Choroid plexus epithelial cell (primary cell): ENCODE measurements around the gene LHX6.

Source experiments
- DNase-seq: peaks from one replicate; pipeline ENCODE4 v3.0.0-alpha.2; 2010; ENCODE audit warnings: low read depth
- H3K4me3 ChIP-seq: 2 replicates; pipeline ENCODE4 v1.5.1; 2011; ENCODE audit warnings: low read depth, mild to moderate bottlenecking, control low read depth, low read length, moderate library complexity
- TF ChIP-seq, protein P1 (sequence below): conservative IDR thresholded peaks from 2 replicates; pipeline ENCODE4 v1.5.1; 2011; ENCODE audit warnings: low read depth, mild to moderate bottlenecking, control low read depth, inconsistent platforms, low read length, moderate library complexity

Gene LHX6

DNA sequence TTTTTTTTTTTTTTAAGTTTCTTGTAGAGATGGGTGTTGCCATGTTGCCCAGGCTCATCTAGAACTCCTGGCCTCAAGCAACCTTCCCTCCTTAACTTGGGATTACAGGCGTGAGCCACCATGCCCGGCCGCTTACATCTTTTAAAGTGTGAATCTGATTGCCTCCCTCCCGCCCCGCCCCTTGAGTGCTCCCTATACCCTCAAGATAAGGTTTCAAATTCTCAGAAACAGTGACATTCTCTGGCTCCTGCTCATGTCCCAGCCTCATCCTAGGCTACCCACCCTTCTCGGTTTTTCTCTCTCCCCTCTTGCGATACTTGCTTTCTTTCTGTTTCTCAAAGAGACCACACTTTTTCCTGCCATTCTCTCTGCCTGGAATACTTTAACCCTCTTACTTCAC, 56.6 kb downstream of the LHX6 start:
- TF ChIP-seq, protein P1, sequence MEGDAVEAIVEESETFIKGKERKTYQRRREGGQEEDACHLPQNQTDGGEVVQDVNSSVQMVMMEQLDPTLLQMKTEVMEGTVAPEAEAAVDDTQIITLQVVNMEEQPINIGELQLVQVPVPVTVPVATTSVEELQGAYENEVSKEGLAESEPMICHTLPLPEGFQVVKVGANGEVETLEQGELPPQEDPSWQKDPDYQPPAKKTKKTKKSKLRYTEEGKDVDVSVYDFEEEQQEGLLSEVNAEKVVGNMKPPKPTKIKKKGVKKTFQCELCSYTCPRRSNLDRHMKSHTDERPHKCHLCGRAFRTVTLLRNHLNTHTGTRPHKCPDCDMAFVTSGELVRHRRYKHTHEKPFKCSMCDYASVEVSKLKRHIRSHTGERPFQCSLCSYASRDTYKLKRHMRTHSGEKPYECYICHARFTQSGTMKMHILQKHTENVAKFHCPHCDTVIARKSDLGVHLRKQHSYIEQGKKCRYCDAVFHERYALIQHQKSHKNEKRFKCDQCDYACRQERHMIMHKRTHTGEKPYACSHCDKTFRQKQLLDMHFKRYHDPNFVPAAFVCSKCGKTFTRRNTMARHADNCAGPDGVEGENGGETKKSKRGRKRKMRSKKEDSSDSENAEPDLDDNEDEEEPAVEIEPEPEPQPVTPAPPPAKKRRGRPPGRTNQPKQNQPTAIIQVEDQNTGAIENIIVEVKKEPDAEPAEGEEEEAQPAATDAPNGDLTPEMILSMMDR, result no peak
- no peak for DNase-seq
- H3K4me3 ChIP-seq, result no peak overlapping the region

DNA sequence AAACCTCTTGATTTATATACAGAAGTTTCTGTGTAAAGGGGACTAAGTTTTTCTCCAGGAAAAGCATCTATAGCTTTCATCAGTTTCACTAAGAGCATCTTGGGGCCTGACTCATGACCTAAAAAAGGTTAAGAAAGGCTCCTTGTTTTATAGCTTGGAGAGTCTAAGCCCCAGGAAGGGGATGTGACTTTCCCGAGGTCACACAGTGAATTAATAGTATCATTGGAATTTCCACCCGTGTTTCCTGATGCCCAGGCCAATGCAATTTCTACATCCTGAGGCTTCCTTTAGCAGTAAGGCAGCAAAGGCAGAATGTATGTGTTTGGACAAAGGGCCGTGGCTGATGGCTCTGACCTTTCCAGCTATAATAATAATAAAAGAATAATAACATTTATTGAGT, 60.4 kb downstream of the LHX6 start:
- TF ChIP-seq, protein P1, result no peak

GRCh38 chr9:122164286-122164685, 64.5 kb downstream of the LHX6 start:
- TF ChIP-seq, protein P1, result no peak
- DNase-seq, result no peak
- H3K4me3 ChIP-seq, result no peak overlapping the region

More for the DNA sequence above, 60.4 kb downstream of the LHX6 start:
- no peak overlapping the region for H3K4me3 ChIP-seq
- DNase-seq, result no peak

GRCh38 chr9:122162415-122162814, 66.3 kb downstream of the LHX6 start:
- DNase-seq, result no peak
- TF ChIP-seq, protein P1, result no peak

GRCh38 chr9:122159925-122160246, 68.9 kb downstream of the LHX6 start:
- H3K4me3 ChIP-seq, result peak overlapping the region; percentile 99
- no peak for DNase-seq
- TF ChIP-seq, protein P1, result no peak

More at GRCh38 chr9:122162415-122162814, 66.3 kb downstream of the LHX6 start:
- no peak overlapping the region for H3K4me3 ChIP-seq

DNA sequence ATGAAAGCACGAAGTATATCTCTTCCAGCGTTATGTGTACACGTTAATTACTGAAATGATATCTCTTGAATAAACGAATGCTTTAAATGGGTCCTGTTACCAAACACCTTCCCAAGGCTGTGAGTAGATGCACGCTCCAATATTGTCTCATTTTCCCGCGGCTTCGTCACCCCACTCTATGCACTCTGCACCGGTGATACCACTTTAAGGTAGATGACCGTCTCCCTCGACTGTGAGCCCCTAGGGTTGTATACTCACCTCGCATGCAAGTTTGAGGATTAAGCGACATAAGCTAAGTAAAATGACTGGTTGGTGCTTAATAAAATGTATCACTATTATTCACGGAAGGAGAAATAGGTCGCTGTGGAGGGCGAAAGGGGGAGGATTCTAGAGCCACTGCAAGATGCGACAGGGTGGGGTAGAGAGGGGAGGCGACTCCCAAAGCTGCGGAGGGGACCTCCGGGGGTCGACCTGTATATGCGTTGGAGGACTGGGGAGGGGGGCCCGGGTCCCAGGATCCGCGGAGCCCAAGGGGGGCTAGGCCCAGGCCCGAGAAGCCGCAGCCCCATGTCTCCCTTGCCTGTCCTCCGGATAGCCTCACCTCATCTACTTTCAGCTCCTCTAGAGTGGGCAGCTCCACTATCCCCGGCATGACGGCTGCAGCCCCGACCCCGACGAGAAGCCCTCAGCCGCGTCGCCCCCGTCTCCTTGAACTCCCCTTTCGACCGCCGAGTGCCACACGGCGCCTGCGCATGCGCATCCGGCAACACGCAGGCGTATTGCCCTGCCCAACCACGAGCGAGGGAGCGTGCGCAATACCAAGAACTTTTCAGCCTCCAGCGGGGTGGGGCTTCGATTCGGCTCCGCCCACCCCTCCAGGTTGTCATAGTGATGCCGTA, 69.5 kb downstream of the LHX6 start, which contains the start of the genes MORN5 and NDUFA8:
MORN5 (plus strand) TSS at position 883 of the 899 bp plus-strand sequence. CDS start 65 bp downstream, outside the sequence.
NDUFA8 (minus strand) TSS at position 754 of the 899 bp plus-strand sequence; CDS start at position 652, 102 bp downstream.
- TF ChIP-seq, protein P1, result no peak
- peak within 1 kb of the TSS; percentile 99 for H3K4me3 ChIP-seq
- peak; percentile 98 for DNase-seq
